ENCODE measurements around the gene UBE2H.

GRCh38 chr7:129986600-129986999 lies 33.8 kb upstream of the UBE2H start:
- TF ChIP-seq CTCF (conservative IDR thresholded peaks at IDR 0.05; ENCODE audit: low read length) = no peak
- TF ChIP-seq EZH2phosphoT487 (IDR thresholded peaks at IDR 0.05; ENCODE audit: borderline replicate concordance) = no peak

All from Loucy (cell line).